GM12892 (cell line): ENCODE measurements around the gene IDH2.

Source experiments
- POLR2A ChIP-seq: IDR thresholded peaks from 2 replicates; pipeline ENCODE4 v1.6.1; 2011; ENCODE audit warnings: low read depth, low read length, control low read depth
- POLR2AphosphoS5 ChIP-seq: IDR thresholded peaks from 2 replicates; pipeline ENCODE4 v1.6.1; 2011; ENCODE audit warnings: low read depth, low read length, control low read depth

GRCh38 chr15:90087454-90088154 lies 14.7 kb downstream of the IDH2 start:
- TF ChIP-seq POLR2A (no peak), POLR2AphosphoS5 (no peak)
